ENCODE measurements around the gene TAMM41. TPM values are rescaled to one million over a fixed set of nuclear protein-coding genes. Genes with fewer than 3 reads are reported as not detected.

TAMM41 gene
- total and polyA plus RNA-seq, 2 of the 4 experiments (the other 2 are of a cell fraction): 4.3 to 15.9 TPM

DNA sequence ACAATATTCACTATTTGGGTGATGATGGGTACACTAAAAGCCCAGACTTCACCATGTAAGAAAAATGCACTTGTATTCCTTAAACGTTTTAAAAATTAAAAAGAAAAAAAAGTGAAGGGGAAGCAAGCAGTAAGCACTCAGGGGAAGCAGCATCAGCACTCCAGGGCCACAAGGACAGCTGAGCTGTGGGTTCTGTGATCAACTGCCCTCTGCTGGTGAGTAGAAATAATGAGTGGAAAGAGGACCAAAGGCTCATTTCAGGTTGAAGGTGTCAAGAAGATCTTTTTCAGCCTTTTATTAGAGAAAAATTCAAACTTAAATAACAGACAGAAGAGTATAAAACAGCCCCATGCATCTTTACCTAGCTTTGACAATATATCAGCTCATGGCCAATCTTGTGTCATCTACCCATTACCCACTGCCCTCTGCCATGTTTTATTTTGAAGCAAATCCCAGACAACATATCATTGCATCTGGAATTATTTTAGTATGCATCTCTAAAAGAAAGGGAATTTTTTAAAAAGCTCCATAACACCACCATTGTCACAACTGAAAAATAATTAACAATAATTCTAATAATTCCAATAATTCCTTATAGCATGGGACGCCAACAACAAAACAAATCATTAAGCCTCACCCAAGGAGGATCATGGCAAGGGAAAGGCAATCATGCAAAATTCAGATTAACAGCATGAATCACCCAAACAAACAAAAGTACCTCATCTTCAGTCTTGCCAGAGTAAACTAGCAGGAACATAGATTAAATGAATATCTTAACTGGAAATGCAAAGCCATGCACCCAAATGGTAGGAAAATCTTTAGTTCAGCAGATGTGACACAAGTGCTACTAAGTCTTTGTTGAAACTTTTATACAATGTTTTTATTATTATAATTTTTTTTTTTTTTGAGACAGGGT, 42.5 kb downstream of the TAMM41 start:
- H4K8ac ChIP-seq (ENCODE audit: low read depth in 2 of 2, low read length in 2 of 2): no peak overlapping the region
- no peak overlapping the region for H3K27ac ChIP-seq (ENCODE audit: insufficient read depth, low read length)
- no peak overlapping the region for H3K4ac ChIP-seq (ENCODE audit: low read depth, low read length)
- peaks cover 6% of the 10 kb centered on the region; the same call in 1 of the 2 replicates for H3K4me1 ChIP-seq (ENCODE audit: control insufficient read depth, insufficient read depth, low read length)
- no peak overlapping the region for H2BK20ac ChIP-seq (ENCODE audit: low read depth, low read length)
- H3K9me3 ChIP-seq (ENCODE audit: control insufficient read depth, insufficient read depth, low read length): 0 out of 2 replicates have a peak, but pooled peaks cover 2% of the 10 kb centered on the region
- peaks cover 8% of the 10 kb centered on the region; the same call in 1 of the 2 replicates for H3K9me1 ChIP-seq (ENCODE audit: insufficient read depth, low read length)
- H3K56ac ChIP-seq (ENCODE audit: extremely low read depth, insufficient read depth, low read length): no peak overlapping the region
- H3K18ac ChIP-seq (ENCODE audit: low read depth, low read length): no peak overlapping the region
- intact Hi-C loops (cut with micrococcal nuclease) (loop anchor here (1.0 to 2.0 kb wide), 4 partner anchors 29 to 425 kb away; no protein-coding TSS in a partner anchor), dilution Hi-C loops (cut with HindIII; ENCODE audit: low sequenced_read_pairs, unreplicated experiment) (no loop called here), in situ Hi-C loops (cut with MboI; ENCODE audit: low sequenced_read_pairs) (loop anchor here (5.0 to 10.0 kb wide), 2 partner anchors 147 to 419 kb away; no protein-coding TSS in a partner anchor)
- H4K5ac ChIP-seq (ENCODE audit: low read depth, low read length): no peak overlapping the region
- no peak overlapping the region for H4K91ac ChIP-seq (ENCODE audit: insufficient read depth, low read depth, low read length)
- H2AK9ac ChIP-seq (replicated peaks; ENCODE audit: low read depth, low read length, poor library complexity): no peak overlapping the region
- H3K14ac ChIP-seq (replicated peaks; ENCODE audit: low read depth, low read length): no peak overlapping the region
- H3K79me1 ChIP-seq (ENCODE audit: low read depth in 1 of 2, low read length in 2 of 2): no peaks in the 10 kb centered on the region; a peak in 2 of 4 replicates
- H2AFZ ChIP-seq (replicated peaks; ENCODE audit: low read length, poor library complexity): no peak overlapping the region
- ATAC-seq (ENCODE audit: low read depth) (peak; percentile 82), DNase-seq (peak; percentile 55)
- POLR2A ChIA-PET (ENCODE audit: unreplicated experiment): no interaction called here
- WGBS, 2 experiments (ENCODE audit: extremely low coverage in 2 of 2, insufficient read length in 1 of 2): 100% methylated on average over 1 of the region's 2 CpGs; no CpG with 5 or more reads in 1 of the 2 experiments
- H2BK120ac ChIP-seq (ENCODE audit: low read depth, low read length): no peak overlapping the region
- CTCF ChIA-PET: interaction anchor here (0.5 to 1.7 kb wide), 10 partner anchors 10 to 1540 kb away, joined by 3 to 7 read pairs (median 4); no protein-coding TSS in a partner anchor
- H3K27me3 ChIP-seq (ENCODE audit: control insufficient read depth, insufficient read depth, low read length): no peaks in the 10 kb centered on the region
- no peak overlapping the region for H3K23ac ChIP-seq (ENCODE audit: low read depth, low read length)
- TF ChIP-seq, protein P1, sequence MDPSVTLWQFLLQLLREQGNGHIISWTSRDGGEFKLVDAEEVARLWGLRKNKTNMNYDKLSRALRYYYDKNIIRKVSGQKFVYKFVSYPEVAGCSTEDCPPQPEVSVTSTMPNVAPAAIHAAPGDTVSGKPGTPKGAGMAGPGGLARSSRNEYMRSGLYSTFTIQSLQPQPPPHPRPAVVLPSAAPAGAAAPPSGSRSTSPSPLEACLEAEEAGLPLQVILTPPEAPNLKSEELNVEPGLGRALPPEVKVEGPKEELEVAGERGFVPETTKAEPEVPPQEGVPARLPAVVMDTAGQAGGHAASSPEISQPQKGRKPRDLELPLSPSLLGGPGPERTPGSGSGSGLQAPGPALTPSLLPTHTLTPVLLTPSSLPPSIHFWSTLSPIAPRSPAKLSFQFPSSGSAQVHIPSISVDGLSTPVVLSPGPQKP (IDR thresholded peaks at IDR 0.05; ENCODE audit: borderline replicate concordance, low read depth, low read length): no peak
- TF ChIP-seq, protein P2, sequence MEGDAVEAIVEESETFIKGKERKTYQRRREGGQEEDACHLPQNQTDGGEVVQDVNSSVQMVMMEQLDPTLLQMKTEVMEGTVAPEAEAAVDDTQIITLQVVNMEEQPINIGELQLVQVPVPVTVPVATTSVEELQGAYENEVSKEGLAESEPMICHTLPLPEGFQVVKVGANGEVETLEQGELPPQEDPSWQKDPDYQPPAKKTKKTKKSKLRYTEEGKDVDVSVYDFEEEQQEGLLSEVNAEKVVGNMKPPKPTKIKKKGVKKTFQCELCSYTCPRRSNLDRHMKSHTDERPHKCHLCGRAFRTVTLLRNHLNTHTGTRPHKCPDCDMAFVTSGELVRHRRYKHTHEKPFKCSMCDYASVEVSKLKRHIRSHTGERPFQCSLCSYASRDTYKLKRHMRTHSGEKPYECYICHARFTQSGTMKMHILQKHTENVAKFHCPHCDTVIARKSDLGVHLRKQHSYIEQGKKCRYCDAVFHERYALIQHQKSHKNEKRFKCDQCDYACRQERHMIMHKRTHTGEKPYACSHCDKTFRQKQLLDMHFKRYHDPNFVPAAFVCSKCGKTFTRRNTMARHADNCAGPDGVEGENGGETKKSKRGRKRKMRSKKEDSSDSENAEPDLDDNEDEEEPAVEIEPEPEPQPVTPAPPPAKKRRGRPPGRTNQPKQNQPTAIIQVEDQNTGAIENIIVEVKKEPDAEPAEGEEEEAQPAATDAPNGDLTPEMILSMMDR (conservative IDR thresholded peaks at IDR 0.05; ENCODE audit: low read depth, low read length): peak; percentile 65
- TF ChIP-seq MAFK (IDR thresholded peaks at IDR 0.05; ENCODE audit: low read depth, low read length) (no peak), RCOR1 (IDR thresholded peaks at IDR 0.05; ENCODE audit: insufficient replicate concordance, low read length) (no peak), SMC3 (IDR thresholded peaks at IDR 0.05; ENCODE audit: low read depth, low read length) (peak; percentile 67), RAD21 (IDR thresholded peaks at IDR 0.05; ENCODE audit: low read length) (peak; percentile 67)
- H3K9ac ChIP-seq (ENCODE audit: low read depth, low read length): no peak overlapping the region
- H3K4me3 ChIP-seq (ENCODE audit: insufficient read depth, low read depth, low read length): no peak overlapping the region
- peaks cover 15% of the 10 kb centered on the region for H3K36me3 ChIP-seq (ENCODE audit: control insufficient read depth, insufficient read depth, low read length)
- H2BK15ac ChIP-seq (ENCODE audit: low read depth, low read length): no peak overlapping the region
- H4K20me1 ChIP-seq (ENCODE audit: insufficient read depth, low read length): no peaks in the 10 kb centered on the region
- H2AK5ac ChIP-seq (ENCODE audit: low read depth, low read length): no peak overlapping the region
- no TSS peak for BruUV-seq (replicated peaks)
- no peak overlapping the region for H3K4me2 ChIP-seq (ENCODE audit: low read depth, low read length)
- H2BK5ac ChIP-seq (ENCODE audit: low read depth, low read length, poor library complexity, severe bottlenecking): no peak overlapping the region
